ENCODE data around the gene LGALS16. TPM values are rescaled to one million over a fixed set of nuclear protein-coding genes. Genes with fewer than 3 reads are reported as not detected.

The LGALS16 gene, protein sequence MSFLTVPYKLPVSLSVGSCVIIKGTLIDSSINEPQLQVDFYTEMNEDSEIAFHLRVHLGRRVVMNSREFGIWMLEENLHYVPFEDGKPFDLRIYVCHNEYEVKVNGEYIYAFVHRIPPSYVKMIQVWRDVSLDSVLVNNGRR
- total RNA-seq = not detected in 2 replicates
- long read RNA-seq = 0 reads

DNA sequence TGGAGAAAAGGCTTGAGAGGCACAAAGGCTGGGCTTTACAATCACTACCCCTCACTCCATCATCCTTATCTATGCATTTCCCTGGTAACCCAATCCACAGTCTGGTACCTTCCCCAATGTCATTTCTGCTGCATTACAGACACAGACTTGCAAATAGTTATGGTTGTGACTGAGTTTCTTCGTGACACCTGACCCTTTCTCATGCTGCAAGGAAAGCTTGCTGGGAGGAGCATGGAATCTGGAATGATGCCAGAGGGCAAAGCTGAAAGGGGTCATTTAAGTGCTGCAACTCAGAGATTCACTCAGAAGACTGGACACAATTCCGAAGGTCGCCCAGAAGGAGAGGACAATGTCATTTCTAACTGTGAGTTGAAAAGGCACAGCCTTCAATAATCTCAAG lies at the start of gene LGALS16:
LGALS16 (plus strand) TSS at position 301 of the 400 bp plus-strand sequence; CDS start at position 350, 49 bp downstream.
- no peaks in the 10 kb centered on the region for H3K4me1 Mint-ChIP-seq (ENCODE audit: low read depth)
- no peak within 1 kb of the TSS for H3K27ac Mint-ChIP-seq
- no peaks in the 10 kb centered on the region for H3K9me3 Mint-ChIP-seq (ENCODE audit: low read depth)
- TF ChIP-seq CTCF (IDR thresholded peaks at IDR 0.05; ENCODE audit: unreplicated experiment) = no peak
- H3K4me3 Mint-ChIP-seq (ENCODE audit: low read depth) = no peak within 1 kb of the TSS
- no peaks in the 10 kb centered on the region for H3K36me3 Mint-ChIP-seq (ENCODE audit: insufficient read depth)
- no peak for DNase-seq (ENCODE audit: low spot score, unreplicated experiment)
- H3K27me3 Mint-ChIP-seq = peaks cover 68% of the 10 kb centered on the region

GRCh38 chr19:39607021-39607420 lies 48.7 kb upstream of the LGALS16 start:
- H3K27me3 Mint-ChIP-seq = peaks cover 36% of the 10 kb centered on the region
- H3K4me1 Mint-ChIP-seq (ENCODE audit: low read depth) = no peaks in the 10 kb centered on the region
- no peaks in the 10 kb centered on the region for H3K36me3 Mint-ChIP-seq (ENCODE audit: insufficient read depth)
- TF ChIP-seq CTCF (IDR thresholded peaks at IDR 0.05; ENCODE audit: unreplicated experiment) = no peak
- no peak overlapping the region for H3K4me3 Mint-ChIP-seq (ENCODE audit: low read depth)
- H3K9me3 Mint-ChIP-seq (ENCODE audit: low read depth) = peaks cover 1% of the 10 kb centered on the region
- H3K27ac Mint-ChIP-seq = no peak overlapping the region
- no peak for DNase-seq (ENCODE audit: low spot score, unreplicated experiment)

GRCh38 chr19:39607561-39607960 lies 48.2 kb upstream of the LGALS16 start:
- no peak overlapping the region for H3K27ac Mint-ChIP-seq
- H3K4me1 Mint-ChIP-seq (ENCODE audit: low read depth) = no peaks in the 10 kb centered on the region
- no peak for TF ChIP-seq CTCF (IDR thresholded peaks at IDR 0.05; ENCODE audit: unreplicated experiment)
- H3K27me3 Mint-ChIP-seq = peaks cover 33% of the 10 kb centered on the region
- H3K4me3 Mint-ChIP-seq (ENCODE audit: low read depth) = no peak overlapping the region
- no peaks in the 10 kb centered on the region for H3K36me3 Mint-ChIP-seq (ENCODE audit: insufficient read depth)
- H3K9me3 Mint-ChIP-seq (ENCODE audit: low read depth) = peaks cover 6% of the 10 kb centered on the region
- no peak for DNase-seq (ENCODE audit: low spot score, unreplicated experiment)

GRCh38 chr19:39613597-39613996 lies 42.1 kb upstream of the LGALS16 start:
- no peak overlapping the region for H3K27ac Mint-ChIP-seq
- DNase-seq (ENCODE audit: low spot score, unreplicated experiment) = no peak
- H3K9me3 Mint-ChIP-seq (ENCODE audit: low read depth) = peaks cover 23% of the 10 kb centered on the region
- H3K36me3 Mint-ChIP-seq (ENCODE audit: insufficient read depth) = no peaks in the 10 kb centered on the region
- no peak overlapping the region for H3K4me3 Mint-ChIP-seq (ENCODE audit: low read depth)
- peaks cover 8% of the 10 kb centered on the region for H3K27me3 Mint-ChIP-seq
- no peak for TF ChIP-seq CTCF (IDR thresholded peaks at IDR 0.05; ENCODE audit: unreplicated experiment)
- no peaks in the 10 kb centered on the region for H3K4me1 Mint-ChIP-seq (ENCODE audit: low read depth)

- H3K4me1 Mint-ChIP-seq (ENCODE audit: low read depth) = no peaks in the 10 kb centered on the region
- DNase-seq (ENCODE audit: low spot score, unreplicated experiment) = no peak
- no peaks in the 10 kb centered on the region for H3K36me3 Mint-ChIP-seq (ENCODE audit: insufficient read depth)
- H3K4me3 Mint-ChIP-seq (ENCODE audit: low read depth) = no peak overlapping the region
- H3K9me3 Mint-ChIP-seq (ENCODE audit: low read depth) = peaks cover 14% of the 10 kb centered on the region
- no peak for TF ChIP-seq CTCF (IDR thresholded peaks at IDR 0.05; ENCODE audit: unreplicated experiment)
- H3K27ac Mint-ChIP-seq = no peak overlapping the region
- H3K27me3 Mint-ChIP-seq = peaks cover 38% of the 10 kb centered on the region
These were observed 38.0 kb upstream of the LGALS16 start for GRCh38 chr19:39617745-39618144.

All from progenitor cell of endocrine pancreas (in vitro differentiated cells).